HG03565 (cell line): ENCODE data around the gene GNG13.
"Not testable (repeated sequence)": the region's sequence is repeated elsewhere in the genome, so short reads cannot be mapped to it uniquely, and the experiment has no call there.

ENCODE experiments used
- ATAC-seq: cut with Tn5 transposase; IDR thresholded peaks from one replicate; pipeline ENCODE4 v1.9.1; 2021; ENCODE audit warnings: mild to moderate bottlenecking, moderate library complexity; ENCODE audit not compliant: unreplicated experiment

The GNG13 gene

GRCh38 chr16:832652-833336 lies 32.3 kb upstream of the GNG13 start:
- ATAC-seq = no peak

- no peak for ATAC-seq
Observed at GRCh38 chr16:831571-832413, 31.3 kb upstream of the GNG13 start.

- no peak for ATAC-seq
Observed at GRCh38 chr16:830871-831570, 30.5 kb upstream of the GNG13 start.

GRCh38 chr16:830107-830870 lies 29.8 kb upstream of the GNG13 start:
- no peak for ATAC-seq

GRCh38 chr16:828891-829290 lies 28.4 kb upstream of the GNG13 start:
- no peak for ATAC-seq

- no peak for ATAC-seq
Observed at GRCh38 chr16:827513-827912, 27.0 kb upstream of the GNG13 start.

GRCh38 chr16:825341-826061 lies 25.0 kb upstream of the GNG13 start:
- no peak for ATAC-seq

GRCh38 chr16:824601-825000 lies 24.1 kb upstream of the GNG13 start:
- ATAC-seq = no peak

- no peak for ATAC-seq
Observed at GRCh38 chr16:824194-824593, 23.7 kb upstream of the GNG13 start.

GRCh38 chr16:822909-823297 lies 22.4 kb upstream of the GNG13 start:
- no peak for ATAC-seq

- ATAC-seq = no peak
Observed at GRCh38 chr16:822174-822908, 21.8 kb upstream of the GNG13 start.

GRCh38 chr16:821751-822150 lies 21.2 kb upstream of the GNG13 start:
- ATAC-seq = no peak

- ATAC-seq = no peak
Observed at GRCh38 chr16:820748-821147, 20.2 kb upstream of the GNG13 start.

- ATAC-seq = not testable (repeated sequence)
Observed at GRCh38 chr16:820044-820408, 19.5 kb upstream of the GNG13 start.

GRCh38 chr16:819336-820043 lies 19.0 kb upstream of the GNG13 start:
- ATAC-seq = no peak

- no peak for ATAC-seq
Observed at GRCh38 chr16:818592-818991, 18.1 kb upstream of the GNG13 start.

- ATAC-seq = no peak
Observed at GRCh38 chr16:818132-818531, 17.6 kb upstream of the GNG13 start.

GRCh38 chr16:817001-817906 lies 16.7 kb upstream of the GNG13 start:
- ATAC-seq = no peak
